Endothelial cell of hepatic sinusoid (primary cell): Measurements from ENCODE around the gene SH3YL1.

Experiments
- in situ Hi-C: cut with HindIII; loops from 2 replicates; pipeline ENCODE4 v1.10.0; 2017; ENCODE audit warnings: low sequenced_read_pairs

Gene SH3YL1

DNA sequence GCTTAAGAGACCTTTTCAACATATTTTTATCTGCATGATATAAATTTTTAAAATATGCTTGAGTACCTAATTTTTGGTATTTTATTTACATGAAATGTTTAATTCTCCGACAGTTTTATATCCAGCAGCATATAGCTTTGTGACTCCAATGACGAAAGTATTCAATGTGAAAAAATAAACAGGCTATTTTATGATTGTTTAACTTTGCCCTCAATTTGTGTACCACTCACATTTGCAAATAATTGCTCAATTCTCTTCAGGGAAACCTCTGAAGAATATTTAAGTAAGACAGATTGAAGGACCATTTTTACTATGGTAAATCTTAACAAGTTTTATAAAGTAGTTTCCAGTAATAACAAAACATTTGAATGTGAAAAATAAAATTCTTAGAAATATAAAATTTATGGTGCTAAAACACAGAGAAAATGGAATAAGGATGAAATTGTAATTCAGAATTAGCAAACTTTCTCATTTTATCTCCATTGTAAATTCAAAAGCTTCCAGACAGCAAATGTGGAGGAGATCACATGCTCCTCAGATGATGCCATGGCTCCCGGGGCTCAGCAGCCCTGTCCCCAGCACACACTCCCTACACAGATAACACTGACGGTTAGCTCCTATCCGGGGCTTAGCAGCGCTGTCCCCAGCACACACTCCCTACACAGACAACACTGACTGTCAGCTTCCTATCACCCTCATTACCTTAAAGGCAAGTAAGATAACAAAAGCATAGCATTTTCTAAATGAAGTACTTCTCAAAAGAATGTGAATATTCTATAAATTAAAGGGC, 39.7 kb downstream of the SH3YL1 start:
- in situ Hi-C loops = no loop called here

DNA sequence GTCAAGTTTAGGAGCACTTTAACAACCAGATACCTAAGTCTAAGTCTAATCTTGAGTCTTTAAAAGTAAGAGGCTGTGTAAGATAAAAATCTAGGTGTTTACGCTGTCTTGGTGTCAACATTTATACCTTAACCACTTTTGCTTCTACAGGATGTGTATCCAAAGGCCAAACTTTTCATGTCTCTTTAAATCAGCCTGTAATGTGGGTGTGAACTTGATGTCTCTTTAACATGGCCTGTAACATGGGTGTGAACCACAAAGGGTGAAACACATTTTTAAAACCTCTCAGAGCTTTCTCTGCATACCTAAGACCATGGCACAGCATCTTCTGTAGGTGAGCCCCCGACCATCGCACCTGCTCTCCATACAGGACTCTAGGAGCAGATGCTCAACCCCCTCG, 40.4 kb downstream of the SH3YL1 start:
- in situ Hi-C loops = no loop called here

DNA sequence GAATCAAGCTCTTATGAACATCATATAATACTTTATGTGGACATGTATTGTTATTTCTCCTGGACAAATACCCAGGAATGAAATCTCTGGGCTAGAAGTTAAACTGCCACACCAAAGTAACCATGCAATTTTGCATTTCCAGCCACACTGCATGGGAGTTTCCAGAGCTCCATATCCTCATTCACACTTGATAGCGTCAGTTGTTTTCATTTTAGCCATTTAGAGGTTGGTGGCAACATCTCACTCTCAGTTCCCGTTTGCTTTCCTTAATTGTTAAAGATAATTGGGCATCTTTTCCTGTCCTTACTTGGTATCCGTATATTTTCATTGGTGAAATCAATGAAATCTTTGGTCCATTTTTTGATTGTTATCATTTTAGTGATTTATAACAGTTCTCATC, 47.8 kb downstream of the SH3YL1 start:
- in situ Hi-C loops = no loop called here

DNA sequence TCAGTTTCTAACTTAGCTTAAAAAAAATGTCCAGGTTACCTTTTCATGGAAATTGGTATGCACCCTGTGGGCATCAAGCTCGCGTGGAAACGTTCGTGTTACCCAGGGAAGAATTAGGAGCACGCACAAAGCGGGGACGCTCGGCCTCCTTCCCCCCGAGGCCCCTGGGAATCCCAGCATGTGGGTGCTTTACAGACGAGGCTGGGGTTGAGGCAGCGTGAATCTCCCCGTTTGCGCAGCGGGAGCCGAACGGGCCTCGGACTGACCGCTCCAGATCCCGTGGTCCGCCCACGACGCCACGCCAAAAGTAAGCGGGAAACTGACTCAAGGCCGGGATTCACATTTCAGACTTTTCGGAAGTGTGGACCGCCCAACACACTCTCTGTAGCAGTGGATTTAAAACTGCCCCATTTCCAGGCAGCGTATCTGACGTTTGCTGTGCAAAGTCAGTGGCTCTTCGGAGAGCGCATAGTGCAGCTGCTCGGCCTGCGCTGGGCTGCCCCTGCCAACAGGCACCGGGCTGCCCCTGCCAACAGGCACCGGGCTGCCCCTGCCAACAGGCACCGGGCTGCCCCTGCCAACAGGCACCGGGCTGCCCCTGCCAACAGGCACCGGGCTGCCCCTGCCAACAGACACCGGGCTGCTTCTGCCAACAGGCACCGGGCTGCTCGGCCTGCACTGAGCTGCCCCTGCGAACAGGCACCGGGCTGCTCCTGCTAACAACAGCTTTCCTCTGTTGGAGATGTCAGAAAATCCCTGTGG, 49.7 kb downstream of the SH3YL1 start:
- in situ Hi-C loops = no loop called here

DNA sequence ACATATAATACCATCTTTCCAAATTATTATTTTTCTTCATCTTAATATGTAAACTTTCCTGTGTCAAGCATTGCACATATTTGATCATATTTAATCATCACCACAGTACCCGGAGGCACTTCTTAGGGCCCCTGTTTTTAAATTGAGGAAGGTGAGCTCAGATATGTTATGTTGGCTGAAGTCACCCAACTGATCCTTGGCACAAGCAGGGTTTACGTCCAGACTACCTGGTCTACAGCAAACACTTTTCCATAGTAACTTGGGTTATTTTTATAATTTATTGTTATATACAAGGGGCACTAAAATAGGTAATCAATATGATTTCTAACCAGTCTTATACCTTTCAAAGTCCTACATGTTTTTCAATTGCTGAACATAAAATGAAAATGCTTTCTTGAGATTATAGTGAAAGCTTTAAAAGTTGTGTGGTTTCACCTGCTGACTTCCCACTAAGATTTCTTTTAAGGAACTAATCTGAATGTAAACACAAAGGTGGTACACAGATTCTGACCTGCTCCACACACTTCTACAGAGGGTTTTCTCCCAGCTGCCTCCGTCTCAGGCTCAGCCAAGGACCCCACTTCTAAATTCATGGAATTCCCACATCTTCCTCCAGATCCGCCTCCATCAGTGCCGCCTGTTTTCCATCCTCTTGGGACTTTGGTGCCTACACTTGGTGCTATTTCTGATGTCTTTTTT, 52.2 kb downstream of the SH3YL1 start:
- in situ Hi-C loops = no loop called here

DNA sequence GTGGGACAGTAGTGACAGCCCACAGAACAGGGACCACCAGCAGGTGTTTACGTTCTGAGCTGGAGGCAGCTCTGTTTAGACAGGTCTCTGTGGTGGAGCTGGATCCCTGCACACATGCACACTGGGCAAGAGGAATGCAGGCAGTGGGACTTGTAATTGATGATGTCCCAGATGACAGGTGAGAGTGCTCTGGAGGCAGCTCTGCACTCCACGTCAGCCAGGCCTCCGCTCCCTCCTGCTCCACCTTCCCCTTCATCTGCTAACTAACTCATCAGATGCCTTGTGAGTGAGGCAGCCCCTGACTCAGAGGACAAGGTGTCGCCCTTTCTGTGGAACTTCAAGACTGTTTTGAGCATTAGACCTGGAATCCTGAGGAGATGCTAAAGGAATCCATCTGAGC, 53.2 kb downstream of the SH3YL1 start:
- in situ Hi-C loops = no loop called here

DNA sequence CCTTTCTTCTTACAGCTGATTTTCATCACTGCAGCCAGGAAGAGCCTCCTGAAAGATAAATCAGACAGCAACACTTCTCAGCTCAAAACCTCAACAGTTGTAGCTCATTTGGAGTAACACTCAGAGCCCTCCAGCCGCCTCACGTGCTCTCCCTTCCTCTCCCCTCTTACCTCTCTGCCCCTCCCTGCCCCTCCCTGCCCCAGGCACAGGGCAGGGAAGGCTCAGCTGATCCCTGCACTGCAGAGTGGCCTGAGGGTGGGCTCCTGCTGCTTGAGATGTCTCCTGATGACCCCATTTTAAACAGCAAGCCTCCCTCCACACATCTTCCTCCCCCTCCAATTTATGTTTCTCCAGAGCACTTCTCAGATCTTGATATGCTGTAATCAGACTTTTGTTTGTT, 54.4 kb downstream of the SH3YL1 start:
- in situ Hi-C loops = no loop called here

DNA sequence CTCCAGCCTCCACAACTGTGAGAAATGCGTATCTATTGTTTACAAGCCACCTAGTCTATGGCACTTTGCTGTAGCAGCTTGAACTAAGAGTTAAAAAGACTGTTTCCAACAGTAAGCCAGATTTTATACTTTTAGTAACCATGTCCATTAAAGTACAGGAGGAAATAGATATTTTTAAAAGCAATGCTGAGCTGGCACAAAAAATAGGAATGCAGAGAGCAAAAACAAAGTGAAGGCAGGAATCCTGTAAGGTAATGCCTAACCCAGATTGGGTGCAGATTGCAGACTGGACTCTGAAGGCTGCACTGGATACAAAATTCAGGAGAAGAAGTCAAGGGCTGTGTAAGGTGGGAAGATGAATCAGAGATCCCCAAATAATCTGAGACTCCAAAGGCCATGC, 55.5 kb downstream of the SH3YL1 start:
- in situ Hi-C loops = no loop called here

DNA sequence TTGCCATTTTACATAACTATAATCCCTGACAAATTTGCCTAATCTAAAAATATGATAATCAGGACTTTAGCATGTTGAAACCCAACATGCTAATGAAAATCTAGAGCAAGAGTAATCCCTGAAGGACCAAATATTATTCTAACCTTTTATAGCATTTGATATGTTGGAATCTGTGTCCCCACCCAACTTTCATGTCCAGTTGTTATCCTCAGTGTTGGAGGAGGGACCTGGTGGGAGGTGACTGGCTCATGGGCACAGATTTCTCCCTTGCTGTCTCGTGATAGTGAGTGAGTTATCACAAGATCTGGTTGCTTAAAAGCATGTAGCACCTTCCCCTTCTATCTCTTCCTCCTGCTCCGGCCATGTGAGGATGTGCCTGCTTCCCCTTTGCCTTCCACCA, 59.8 kb downstream of the SH3YL1 start:
- in situ Hi-C loops = no loop called here

DNA sequence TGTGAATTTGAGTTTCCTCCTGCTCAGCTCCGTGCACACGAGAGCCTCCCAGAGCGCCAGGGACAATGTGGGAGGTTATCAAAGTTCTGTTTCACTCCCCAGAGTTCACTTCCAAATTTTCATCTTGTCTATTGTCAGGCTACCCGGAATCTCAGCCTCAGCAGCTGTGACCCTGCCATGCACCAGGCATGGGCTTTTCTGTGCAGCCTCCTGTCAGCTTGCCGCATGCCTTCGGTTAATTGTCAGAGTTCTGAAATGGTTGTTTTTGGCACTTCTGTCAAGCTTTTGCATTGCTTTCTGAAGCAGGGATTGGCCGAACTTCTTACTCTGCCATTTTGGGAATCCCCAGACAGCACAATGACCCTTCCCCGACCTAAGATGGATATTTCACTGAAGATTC, 60.4 kb downstream of the SH3YL1 start:
- in situ Hi-C loops = no loop called here

DNA sequence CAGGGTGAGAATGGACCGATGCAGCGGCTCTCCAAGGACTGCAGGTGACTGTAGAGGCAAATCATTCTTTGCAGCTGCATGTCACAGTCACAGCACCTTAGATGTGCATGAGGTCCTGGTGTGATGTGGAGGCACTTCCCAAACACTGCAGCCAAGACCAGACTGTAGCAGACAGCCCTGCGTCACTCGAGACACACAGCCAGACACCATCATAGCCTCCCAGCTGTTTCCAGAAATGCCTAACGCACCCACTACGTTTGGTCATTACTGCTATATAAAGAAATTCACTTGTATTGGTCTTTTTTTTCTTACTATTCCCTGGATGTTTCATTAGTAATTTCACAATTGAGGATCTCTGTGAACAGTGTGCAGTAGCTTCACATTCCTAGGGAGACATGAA, 60.9 kb downstream of the SH3YL1 start:
- in situ Hi-C loops = no loop called here

DNA sequence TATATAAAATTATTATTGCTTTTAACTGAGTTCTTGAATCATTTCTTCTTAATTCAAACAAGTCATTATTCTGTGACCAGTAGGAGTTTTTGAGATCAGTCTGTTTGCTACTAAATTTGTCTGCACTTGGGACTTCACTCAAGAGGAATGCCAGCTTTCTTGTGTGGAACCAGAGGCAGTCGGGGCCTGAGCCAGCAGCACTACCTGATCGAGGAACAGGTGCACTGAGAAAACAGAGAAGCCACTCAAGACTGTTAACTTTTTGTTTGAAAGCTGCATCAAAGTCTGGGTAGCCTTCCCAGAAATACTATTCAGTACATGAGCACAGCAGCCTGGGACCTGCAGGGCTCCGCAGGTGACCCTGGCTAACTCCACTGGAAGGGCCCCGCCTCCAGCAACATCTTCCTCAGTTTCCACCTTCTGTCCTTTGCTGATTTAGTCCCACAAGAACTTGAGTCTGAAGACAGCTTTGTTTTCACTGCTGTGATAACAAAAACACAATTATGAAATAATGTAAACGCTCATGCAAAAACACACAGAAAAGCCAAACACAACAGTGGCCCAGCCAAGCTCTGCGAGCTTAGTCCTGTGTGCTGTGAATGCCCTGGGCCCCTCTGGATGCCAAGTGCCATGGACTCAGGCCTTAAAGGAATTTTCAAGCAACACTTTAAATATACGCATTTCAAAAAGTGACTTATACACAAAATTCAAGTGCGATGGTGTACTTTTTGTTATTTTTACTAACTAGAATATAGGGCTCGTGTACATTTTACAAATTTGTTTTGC, 62.0 kb downstream of the SH3YL1 start:
- in situ Hi-C loops = no loop called here

DNA sequence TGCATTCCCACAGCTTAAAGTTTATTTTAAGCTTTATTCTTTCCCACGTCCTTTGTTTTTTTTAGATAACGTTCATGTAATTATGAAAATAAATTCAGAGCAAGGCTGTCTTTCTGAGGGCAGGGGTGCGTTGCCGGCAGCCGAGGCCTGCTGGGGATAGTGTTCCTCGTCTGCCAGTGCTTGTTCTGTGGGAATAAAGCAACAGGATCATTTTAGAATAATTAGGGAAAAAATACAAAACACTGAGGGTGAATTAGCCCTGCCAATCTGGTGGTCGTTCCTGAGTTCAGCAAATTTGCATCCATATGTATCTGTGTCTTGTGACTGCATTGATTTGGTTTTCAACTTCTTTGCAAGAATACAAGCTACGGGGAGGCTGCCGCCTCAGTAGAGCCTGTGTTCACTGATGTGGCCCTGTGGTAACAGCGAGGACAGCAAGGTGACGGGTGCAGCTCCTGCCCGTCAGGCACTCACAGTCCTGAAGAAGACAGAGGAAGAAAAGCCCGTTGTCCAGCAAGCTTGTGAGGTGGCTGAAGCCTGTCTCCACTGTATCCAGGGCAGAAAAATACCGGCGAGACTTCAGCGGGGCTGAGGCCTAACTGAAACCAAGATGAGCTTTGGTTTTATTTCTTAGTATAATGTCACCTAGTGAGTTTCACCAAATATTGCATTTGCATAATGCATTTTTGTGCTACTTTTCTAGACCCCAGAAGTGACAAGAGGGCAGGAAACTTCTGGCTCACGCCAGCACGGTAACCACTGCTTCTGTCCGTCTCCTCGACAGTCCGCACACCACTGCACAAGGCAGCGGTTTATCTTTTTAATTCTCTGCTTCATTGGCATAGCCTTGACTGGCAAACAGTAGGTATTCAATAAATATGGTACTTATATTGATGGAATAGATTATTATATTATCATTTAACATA, 64.5 kb downstream of the SH3YL1 start:
- in situ Hi-C loops = no loop called here

DNA sequence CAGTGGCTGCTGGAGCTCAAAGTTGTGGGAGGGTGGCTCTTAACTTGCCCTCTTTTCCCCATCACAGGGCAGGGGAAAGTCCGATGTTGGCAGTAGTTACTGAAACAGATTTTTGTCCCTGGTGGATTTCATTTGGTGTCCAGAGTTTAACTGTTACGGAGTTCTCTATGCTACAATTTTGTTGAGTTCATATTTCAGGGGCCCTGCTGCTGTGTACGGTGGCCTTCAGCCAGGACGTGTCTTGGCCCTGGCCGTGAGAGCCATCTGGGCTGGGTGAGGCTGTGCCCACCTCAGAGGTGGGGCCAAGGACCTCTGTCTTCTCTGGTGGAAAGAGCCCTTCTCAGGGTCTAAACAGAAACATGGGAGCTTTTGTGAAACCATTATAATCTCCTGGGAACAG, 67.4 kb downstream of the SH3YL1 start:
- in situ Hi-C loops = no loop called here

DNA sequence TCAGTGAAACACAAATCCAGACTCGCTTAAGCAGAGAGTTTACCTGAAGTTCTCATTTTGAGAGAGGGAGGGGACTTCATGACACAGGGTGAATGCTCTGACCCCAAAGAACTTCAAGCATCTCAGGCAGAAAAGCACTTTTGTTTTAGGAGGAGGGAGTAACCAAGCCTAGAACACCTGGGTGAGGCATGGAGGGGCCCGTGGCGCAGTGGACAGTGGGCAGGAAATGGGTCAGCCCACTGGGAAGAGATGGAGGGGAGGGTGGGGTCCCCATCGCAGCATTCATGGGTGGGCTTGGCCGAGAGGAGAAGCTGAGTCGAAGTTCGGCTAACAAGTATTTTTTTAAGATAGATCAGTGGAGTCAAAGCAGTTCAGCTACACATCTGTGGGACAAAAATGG, 67.9 kb downstream of the SH3YL1 start:
- in situ Hi-C loops = no loop called here

DNA sequence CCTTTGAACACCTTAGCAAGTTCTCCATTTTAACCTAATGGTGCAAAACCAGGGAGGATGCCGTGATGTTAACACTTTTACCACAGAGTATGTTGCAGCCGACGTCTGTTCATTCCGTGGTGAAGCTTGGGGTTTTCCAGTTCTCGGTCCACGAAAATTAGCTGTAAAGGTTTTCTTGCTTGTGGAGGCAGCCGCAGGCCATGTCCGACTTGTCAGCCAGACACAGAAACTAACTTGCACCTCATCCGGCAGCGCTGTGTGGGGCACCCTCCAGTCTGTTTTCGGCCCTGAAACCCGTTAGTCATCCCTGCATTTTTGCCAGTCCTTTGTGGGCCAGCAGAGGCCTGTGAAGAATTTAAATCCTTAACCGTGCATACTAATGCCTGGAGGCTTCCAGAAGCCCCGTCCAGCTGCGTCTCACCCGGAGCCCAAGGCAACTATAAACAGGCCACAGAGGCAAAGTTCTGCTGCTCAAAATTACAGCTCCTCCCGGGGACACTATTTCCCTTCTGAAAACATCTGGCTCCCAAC, 70.6 kb downstream of the SH3YL1 start:
- in situ Hi-C loops = no loop called here

DNA sequence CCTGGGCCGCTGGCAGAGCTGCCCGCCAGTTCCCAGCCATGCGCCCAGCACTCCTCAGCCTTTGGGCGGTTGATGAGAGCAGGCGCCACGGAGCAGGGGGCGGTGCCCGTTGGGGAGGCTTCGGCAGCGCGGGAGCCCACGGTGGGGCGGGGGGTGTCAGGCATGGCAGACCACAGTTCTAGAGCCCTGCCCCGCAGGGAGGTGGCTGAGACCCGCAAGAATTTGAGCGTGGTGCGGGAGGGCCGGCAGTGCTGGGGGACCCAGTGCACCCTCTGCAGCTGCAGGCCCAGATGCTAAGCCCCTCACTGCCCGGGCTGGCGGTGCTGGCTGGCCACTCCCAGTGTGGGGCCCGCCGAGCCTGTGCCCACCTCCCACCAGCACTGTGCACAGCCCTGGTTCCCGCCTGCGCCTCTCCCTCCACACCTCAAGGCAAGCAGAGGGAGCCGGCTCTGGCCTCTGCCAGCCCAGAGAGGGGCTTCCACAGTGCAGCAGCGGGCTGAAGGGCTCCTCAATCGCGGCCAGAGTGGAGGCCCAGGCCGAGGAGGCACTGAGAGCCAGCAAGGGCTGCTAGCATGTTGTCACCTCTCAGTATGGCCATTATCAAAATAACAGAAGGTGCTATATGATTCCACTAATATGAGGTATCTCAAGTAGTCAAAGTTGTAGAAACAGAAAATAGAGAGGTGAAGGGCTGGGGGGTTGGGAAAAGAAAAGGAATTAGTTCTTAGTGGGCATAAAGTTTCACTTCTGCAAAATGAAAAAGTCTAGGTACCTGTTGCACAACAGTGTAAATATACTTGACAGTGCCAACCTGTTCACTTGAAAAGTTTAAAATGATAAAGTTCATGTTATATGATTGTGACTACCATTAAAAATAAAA, 72.3 kb downstream of the SH3YL1 start:
- in situ Hi-C loops = no loop called here

DNA sequence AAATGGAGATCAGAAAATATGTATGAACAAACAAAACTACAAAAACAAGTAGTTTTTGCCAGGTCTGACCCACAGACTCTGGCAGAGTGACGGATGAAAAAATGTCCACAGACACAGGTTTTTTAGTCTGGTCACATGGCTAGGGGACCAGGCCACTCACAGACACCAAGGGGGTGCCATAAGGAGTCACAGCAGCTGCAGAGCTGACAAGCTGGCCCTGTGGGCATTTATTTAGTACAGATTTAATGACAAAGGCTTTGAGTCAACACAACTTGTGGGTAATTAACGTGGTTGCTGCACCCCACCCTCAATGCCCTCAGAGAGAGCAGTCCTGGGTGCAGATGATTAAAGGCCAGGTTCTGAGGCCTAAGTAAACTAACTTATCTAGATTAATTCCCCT, 76.0 kb downstream of the SH3YL1 start:
- in situ Hi-C loops = no loop called here

DNA sequence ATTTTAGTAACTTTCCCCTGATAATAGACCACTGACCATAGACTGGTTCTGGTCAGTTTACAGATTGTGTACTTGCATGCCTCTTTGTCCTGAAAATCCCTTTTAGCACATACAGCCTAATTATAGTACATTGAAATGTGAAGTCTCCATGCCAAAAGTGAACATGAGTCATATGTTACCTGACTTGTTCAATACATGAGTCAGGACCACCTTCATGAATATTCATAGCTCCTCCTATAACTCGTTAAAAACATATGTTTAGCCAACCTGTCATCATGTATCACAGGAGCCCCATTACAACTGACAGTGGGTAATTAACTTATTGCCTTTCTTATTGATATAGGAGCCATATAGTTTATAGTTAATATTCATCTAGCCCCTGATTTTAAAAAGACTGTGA, 78.6 kb downstream of the SH3YL1 start:
- in situ Hi-C loops = no loop called here
